ENCODE results near the gene CDC25A. TPM values are rescaled to one million over a fixed set of nuclear protein-coding genes. Genes with fewer than 3 reads are reported as not detected.

Gene CDC25A
- total and polyA plus RNA-seq, 2 of the 8 experiments (the other 6 are each of a cell fraction or from before 2014, with no cell fraction given), result 20.7 to 62.1 TPM

- TF ChIP-seq, protein P1, sequence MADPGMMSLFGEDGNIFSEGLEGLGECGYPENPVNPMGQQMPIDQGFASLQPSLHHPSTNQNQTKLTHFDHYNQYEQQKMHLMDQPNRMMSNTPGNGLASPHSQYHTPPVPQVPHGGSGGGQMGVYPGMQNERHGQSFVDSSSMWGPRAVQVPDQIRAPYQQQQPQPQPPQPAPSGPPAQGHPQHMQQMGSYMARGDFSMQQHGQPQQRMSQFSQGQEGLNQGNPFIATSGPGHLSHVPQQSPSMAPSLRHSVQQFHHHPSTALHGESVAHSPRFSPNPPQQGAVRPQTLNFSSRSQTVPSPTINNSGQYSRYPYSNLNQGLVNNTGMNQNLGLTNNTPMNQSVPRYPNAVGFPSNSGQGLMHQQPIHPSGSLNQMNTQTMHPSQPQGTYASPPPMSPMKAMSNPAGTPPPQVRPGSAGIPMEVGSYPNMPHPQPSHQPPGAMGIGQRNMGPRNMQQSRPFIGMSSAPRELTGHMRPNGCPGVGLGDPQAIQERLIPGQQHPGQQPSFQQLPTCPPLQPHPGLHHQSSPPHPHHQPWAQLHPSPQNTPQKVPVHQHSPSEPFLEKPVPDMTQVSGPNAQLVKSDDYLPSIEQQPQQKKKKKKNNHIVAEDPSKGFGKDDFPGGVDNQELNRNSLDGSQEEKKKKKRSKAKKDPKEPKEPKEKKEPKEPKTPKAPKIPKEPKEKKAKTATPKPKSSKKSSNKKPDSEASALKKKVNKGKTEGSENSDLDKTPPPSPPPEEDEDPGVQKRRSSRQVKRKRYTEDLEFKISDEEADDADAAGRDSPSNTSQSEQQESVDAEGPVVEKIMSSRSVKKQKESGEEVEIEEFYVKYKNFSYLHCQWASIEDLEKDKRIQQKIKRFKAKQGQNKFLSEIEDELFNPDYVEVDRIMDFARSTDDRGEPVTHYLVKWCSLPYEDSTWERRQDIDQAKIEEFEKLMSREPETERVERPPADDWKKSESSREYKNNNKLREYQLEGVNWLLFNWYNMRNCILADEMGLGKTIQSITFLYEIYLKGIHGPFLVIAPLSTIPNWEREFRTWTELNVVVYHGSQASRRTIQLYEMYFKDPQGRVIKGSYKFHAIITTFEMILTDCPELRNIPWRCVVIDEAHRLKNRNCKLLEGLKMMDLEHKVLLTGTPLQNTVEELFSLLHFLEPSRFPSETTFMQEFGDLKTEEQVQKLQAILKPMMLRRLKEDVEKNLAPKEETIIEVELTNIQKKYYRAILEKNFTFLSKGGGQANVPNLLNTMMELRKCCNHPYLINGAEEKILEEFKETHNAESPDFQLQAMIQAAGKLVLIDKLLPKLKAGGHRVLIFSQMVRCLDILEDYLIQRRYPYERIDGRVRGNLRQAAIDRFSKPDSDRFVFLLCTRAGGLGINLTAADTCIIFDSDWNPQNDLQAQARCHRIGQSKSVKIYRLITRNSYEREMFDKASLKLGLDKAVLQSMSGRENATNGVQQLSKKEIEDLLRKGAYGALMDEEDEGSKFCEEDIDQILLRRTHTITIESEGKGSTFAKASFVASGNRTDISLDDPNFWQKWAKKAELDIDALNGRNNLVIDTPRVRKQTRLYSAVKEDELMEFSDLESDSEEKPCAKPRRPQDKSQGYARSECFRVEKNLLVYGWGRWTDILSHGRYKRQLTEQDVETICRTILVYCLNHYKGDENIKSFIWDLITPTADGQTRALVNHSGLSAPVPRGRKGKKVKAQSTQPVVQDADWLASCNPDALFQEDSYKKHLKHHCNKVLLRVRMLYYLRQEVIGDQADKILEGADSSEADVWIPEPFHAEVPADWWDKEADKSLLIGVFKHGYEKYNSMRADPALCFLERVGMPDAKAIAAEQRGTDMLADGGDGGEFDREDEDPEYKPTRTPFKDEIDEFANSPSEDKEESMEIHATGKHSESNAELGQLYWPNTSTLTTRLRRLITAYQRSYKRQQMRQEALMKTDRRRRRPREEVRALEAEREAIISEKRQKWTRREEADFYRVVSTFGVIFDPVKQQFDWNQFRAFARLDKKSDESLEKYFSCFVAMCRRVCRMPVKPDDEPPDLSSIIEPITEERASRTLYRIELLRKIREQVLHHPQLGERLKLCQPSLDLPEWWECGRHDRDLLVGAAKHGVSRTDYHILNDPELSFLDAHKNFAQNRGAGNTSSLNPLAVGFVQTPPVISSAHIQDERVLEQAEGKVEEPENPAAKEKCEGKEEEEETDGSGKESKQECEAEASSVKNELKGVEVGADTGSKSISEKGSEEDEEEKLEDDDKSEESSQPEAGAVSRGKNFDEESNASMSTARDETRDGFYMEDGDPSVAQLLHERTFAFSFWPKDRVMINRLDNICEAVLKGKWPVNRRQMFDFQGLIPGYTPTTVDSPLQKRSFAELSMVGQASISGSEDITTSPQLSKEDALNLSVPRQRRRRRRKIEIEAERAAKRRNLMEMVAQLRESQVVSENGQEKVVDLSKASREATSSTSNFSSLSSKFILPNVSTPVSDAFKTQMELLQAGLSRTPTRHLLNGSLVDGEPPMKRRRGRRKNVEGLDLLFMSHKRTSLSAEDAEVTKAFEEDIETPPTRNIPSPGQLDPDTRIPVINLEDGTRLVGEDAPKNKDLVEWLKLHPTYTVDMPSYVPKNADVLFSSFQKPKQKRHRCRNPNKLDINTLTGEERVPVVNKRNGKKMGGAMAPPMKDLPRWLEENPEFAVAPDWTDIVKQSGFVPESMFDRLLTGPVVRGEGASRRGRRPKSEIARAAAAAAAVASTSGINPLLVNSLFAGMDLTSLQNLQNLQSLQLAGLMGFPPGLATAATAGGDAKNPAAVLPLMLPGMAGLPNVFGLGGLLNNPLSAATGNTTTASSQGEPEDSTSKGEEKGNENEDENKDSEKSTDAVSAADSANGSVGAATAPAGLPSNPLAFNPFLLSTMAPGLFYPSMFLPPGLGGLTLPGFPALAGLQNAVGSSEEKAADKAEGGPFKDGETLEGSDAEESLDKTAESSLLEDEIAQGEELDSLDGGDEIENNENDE (IDR thresholded peaks at IDR 0.05; ENCODE audit: insufficient replicate concordance, low read length), result no peak
- TF ChIP-seq USF2 (IDR thresholded peaks at IDR 0.05; ENCODE audit: low read length) (no peak), RFX5 (IDR thresholded peaks at IDR 0.05; ENCODE audit: borderline replicate concordance, low read depth, low read length) (no peak), CEBPB (IDR thresholded peaks at IDR 0.05; ENCODE audit: low read depth, low read length) (no peak)
Measured at GRCh38 chr3:48120223-48120622, 68.0 kb downstream of the CDC25A start (continued).

All from H1 (cell line).